Hematopoietic multipotent progenitor cell (in vitro differentiated cells): Measurements from ENCODE around the gene PYM1. TPM values are rescaled to one million over a fixed set of nuclear protein-coding genes. Genes with fewer than 3 reads are reported as not detected.

ENCODE experiments used
- total RNA-seq: library from RNA; depleted of rRNA; stranded (reverse); fragments of >200 nt; gene quantifications from one replicate; pipeline ENCODE4 v1.2.3, GENCODE V29; 2012

PYM1 gene
- total RNA-seq, 1 donor: 18.0 TPM

Other genes starting within 250 kb of the PYM1 start
- gene ITGA7, start 220.0 kb downstream of the PYM1 start, total RNA-seq: 1.1 TPM
- gene BLOC1S1, start 211.8 kb downstream of the PYM1 start, total RNA-seq: 47.1 TPM
- gene RDH5, start 207.5 kb downstream of the PYM1 start, total RNA-seq: 1.9 TPM
- gene CD63, start 198.9 kb downstream of the PYM1 start, total RNA-seq: 251 TPM
- 17.5 TPM for gene GDF11, start 184.8 kb downstream of the PYM1 start, total RNA-seq
- gene SARNP, start 110.2 kb downstream of the PYM1 start, total RNA-seq: 23.2 TPM
- 14.8 TPM for gene ORMDL2, start 109.9 kb downstream of the PYM1 start, total RNA-seq
- gene DNAJC14, start 98.3 kb downstream of the PYM1 start, total RNA-seq: 54.9 TPM
- 0.27 TPM for gene MMP19, start 85.0 kb downstream of the PYM1 start, total RNA-seq
- 53.6 TPM for gene DGKA, start 3.3 kb upstream of the PYM1 start, total RNA-seq
- 1.3 TPM for gene PMEL, start 38.1 kb upstream of the PYM1 start, total RNA-seq
- 27.2 TPM for gene CDK2, start 38.9 kb upstream of the PYM1 start, total RNA-seq
- 39.9 TPM for gene RAB5B, start 46.2 kb upstream of the PYM1 start, total RNA-seq
- gene SUOX, start 69.4 kb upstream of the PYM1 start, total RNA-seq: 47.1 TPM
- 5.4 TPM for gene IKZF4, start 93.1 kb upstream of the PYM1 start, total RNA-seq
- 168 TPM for gene RPS26, start 114.0 kb upstream of the PYM1 start, total RNA-seq
- 0.27 TPM for gene ERBB3, start 152.3 kb upstream of the PYM1 start, total RNA-seq
- 113 TPM for gene PA2G4, start 176.7 kb upstream of the PYM1 start, total RNA-seq
- 3,883 TPM for gene RPL41, start 188.7 kb upstream of the PYM1 start, total RNA-seq
- gene ZC3H10, start 190.4 kb upstream of the PYM1 start, total RNA-seq: 10.2 TPM
- 254 TPM for gene ESYT1, start 200.4 kb upstream of the PYM1 start, total RNA-seq
- gene MYL6B, start 224.7 kb upstream of the PYM1 start, total RNA-seq: 47.1 TPM
- gene MYL6, start 230.5 kb upstream of the PYM1 start, total RNA-seq: 563 TPM